Left cardiac atrium (tissue), 4 donors: Measurements from ENCODE around the gene SLC16A12. TPM values are rescaled to one million over a fixed set of nuclear protein-coding genes. Genes with fewer than 3 reads are reported as not detected.
A peak's percentile ranks its signal among the peaks of the same experiment; 100 is the strongest.

ENCODE experiments used
- ATAC-seq, 2 donors: fragments of 200-7000 bp; cut with Tn5 transposase; one replicate each; pipeline ENCODE4 v1.9.1; 2020; ENCODE audit warnings: mild to moderate bottlenecking in 2 of 2, moderate library complexity in 2 of 2
- DNase-seq: peaks from one replicate; pipeline ENCODE4 v3.0.0-alpha.2; 2020
- intact Hi-C, 2 donors: fragments of 100-400 bp; cut with DNase I; formaldehyde crosslinking; loops; one replicate each; pipeline versions ENCODE4 v1.14.1 to v1.15.1; 2022 to 2023
- total RNA-seq, 2 donors: library from RNA; stranded (reverse); fragmentation: NEBNext Ultra II Directional; extraction: Animal tissue kit (Norgen Biotek cat#: 25700); gene quantifications; one replicate each; pipeline ENCODE4 v1.2.1, GENCODE V29; 2021
- donor health status: DM: no; HTN: yes; CAD: no.
- donor health status: DM: no; HTN: yes; CAD: no; lungs with severe emphysema.
- donor health status: DM: yes; HTN: yes; CAD: no.
- donor health status: Dilated cardiomyopathy.

SLC16A12 gene
- total RNA-seq, 2 donors from 2014 or later: 2.3 to 6.2 TPM

DNA sequence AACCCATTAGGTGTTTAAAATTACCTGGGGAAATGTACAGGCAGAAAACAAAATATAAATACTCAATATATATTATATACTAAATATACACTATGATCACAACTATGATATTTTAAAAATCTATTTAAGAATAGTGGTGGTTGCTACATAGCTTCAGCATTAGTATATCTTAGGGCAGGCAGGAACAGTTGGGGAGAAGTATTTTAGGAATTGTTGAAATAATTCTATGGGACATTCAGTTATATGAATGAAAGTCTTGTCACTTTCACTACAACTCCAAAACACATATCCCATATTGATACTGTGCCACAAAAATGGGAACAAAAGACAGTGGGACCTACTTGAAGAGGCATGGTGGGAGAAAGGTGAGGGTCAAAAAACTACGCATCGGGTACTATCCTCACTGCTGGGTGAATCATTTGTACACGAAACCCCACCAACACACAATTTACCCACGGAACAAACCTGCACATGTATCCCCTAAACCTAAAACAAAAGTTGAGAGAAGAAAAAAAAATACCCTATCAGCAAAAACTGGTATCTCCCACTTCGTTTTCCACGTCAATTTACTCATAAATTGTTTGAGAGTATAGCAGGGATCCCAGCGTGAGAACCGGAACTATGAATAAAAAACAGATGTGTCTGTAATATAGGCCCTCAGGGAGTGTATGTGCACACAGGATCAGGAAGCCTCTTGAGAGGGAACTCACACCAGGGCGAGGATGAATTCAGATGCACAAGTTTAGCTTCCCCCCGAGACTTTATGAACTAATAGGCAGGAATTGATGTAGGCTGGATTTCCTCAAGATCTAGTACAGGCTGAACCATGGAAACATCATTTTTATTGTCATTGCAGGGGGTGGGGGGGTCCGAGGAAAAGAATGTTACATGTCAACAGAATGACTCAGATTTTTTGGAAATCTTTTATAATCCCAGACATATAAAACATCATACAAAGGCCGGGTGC lies 16.2 kb downstream of the SLC16A12 start:
- DNase-seq: peak; percentile 40
- ATAC-seq: peak in 1 of 2 donors; percentile 4
- intact Hi-C loops: loop anchor here in 1 of 2 donors (5.0 kb wide), 1 partner anchor 37 kb away; no protein-coding TSS in a partner anchor

DNA sequence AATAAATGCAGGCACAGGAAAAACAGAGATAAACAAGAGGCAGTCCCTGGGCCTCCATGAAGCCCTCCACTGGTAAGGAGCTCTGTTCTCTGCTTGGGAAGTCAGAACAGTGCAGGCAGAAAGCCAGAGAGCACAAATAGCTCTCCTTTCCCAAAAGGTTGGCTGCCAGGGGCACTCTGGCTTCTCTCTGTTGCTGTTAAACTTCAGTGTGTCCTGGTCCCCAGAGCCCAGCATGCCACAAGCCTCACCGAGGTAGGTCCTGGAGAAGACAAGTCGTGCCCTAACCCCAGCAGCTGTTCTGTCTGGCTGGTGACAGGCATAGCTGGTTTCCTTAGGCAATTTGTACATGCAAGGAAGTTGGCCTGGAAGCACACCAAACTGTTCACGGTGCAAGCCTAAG lies 17.3 kb downstream of the SLC16A12 start:
- DNase-seq (no peak), ATAC-seq (no peak)
- intact Hi-C loops: loop anchor here in 1 of 2 donors (5.0 kb wide), 1 partner anchor 36 kb away; no protein-coding TSS in a partner anchor

DNA sequence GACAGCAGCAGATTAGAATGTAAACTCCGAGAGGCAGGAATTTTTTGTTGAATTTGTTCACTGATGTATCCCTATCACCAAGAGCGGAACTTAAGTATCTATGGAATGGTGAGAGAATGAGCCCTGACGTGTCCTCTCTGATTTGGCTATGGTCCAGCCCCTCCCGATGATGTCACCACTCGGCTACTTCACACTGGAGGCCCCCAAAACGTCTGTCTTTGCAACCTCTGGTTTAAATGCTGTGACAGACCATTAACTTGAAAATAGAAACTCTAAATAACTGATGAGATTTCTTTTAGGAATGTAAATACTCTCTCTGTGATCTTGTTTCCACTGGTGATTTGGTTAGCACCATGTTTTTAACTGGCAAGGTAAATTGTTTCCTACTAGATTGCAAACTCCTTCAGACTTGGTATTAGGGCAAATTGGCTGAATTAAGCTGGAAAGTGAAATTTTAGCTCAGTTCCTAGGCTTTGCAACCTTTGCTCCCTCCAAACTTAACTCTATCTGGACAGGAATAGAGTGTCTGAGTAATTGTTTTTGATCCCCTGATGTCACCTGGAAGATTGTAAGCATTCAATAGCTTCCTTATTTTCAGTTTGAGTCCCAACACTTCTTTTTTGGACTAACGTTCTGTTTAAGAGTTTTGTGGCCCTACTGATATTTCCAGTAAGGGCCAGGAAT lies 19.1 kb downstream of the SLC16A12 start:
- ATAC-seq: peak; percentile 74 to 79
- peak; percentile 79 for DNase-seq
- intact Hi-C loops: loop anchor here in 1 of 2 donors (5.0 kb wide), 1 partner anchor 34 kb away; no protein-coding TSS in a partner anchor

DNA sequence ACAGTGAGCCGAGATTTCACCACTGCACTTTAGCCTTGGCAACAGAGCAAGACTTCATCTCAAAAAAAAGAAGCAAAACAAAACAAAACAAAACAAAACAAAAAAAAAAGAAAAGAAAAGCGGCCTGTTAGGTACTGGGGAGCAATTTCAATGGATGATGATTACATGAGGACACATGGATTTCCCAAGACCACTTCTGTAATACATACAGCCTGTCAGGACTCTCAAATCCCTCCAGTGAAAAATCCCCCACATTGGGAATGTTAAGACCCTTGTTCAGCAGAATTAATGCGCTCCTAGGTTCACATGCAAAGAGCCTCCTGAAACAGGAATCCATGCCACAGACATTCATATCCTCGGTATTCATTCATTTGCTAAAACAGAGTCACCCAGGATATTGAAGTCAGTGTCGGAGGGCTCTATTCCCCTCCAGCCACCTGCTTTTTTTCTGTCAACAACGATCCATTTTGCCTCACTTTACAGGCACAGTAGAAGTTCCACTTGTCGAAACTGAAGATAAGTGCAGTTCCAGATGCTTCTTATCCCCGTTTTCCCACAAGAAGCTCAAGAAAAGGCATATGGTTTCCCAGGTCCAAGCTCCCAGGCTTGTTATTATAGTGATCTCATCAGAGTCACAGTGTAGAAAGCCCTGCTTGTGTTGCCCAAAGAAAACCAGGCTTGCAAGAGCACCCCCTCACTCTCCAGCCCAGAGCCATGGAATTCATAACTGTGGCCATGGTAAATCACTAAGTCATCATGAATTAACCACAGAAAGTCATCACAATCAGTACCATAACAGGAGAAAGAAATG lies 20.2 kb downstream of the SLC16A12 start:
- intact Hi-C loops: loop anchor here in 1 of 2 donors (5.0 kb wide), 1 partner anchor 33 kb away; no protein-coding TSS in a partner anchor
- peak; percentile 47 for DNase-seq
- peak; percentile 86 to 94 for ATAC-seq

DNA sequence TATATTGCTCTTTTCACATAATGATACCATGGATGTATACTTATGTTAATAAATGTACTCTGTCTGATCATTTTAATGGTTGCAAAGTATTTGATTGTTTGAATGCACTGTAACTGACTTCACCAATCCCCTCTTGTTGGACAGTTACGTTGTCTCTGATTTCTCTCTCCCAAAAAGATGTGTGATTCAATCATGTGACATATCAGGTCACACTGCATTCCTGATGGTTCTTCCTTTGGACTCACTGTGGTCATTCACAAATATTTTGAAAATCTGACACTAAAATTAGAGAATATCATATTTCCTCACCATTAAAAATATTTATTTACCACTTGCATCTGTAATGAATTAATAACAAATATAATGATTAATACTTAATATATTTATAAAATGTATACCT lies 22.2 kb downstream of the SLC16A12 start:
- ATAC-seq (no peak), DNase-seq (no peak)
- intact Hi-C loops: no loop called here

DNA sequence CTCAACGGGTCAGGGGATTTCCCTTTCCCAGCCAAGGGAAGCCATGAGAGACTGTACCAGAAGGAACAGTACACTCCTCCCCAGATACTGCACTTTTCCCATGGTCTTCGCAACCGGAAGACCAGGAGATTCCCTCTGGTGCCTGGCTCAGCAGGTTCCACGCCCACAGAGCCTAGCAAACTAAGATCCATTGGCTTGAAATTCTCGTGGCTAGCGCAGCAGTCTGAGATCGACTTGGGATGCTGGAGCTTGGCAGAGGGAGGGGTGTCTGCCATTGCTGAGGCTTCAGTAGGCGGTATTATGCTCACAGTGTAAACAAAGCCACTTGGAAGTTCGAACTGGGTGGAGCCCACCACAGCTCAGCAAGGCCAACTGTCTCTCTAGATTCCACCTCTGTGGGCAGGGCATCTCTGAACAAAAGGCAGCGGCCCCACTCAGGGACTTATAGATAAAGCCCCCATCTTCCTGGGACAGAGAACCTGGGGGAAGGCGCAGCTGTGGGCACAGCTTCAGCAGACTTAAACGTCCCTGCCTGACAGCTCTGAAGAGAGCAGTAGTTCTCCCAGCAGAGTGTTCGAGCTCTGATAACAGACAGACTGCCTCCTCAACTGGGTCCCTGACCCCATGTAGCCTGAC lies 29.6 kb downstream of the SLC16A12 start:
- intact Hi-C loops: no loop called here
- DNase-seq: no peak
- peak in 1 of 2 donors; percentile 60 for ATAC-seq

DNA sequence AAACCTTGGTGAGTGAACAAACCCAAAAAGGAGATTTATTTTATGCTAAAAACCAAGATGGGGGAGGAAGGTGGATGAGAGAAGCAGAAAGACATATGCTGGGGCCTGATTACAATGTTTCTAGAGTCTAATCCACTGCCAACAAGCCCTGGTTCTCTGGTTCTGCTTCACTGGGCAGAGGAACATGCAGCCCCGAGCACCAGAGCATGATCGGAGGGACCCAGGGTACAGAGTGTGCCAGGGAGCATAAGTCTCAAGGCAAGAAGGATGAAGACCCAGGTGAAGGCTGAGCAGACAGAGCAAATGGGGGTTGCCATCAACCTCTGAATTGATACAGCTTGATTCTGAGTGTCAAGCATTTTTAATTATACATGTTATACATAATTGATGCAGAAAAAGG lies 30.7 kb downstream of the SLC16A12 start:
- intact Hi-C loops: no loop called here

DNA sequence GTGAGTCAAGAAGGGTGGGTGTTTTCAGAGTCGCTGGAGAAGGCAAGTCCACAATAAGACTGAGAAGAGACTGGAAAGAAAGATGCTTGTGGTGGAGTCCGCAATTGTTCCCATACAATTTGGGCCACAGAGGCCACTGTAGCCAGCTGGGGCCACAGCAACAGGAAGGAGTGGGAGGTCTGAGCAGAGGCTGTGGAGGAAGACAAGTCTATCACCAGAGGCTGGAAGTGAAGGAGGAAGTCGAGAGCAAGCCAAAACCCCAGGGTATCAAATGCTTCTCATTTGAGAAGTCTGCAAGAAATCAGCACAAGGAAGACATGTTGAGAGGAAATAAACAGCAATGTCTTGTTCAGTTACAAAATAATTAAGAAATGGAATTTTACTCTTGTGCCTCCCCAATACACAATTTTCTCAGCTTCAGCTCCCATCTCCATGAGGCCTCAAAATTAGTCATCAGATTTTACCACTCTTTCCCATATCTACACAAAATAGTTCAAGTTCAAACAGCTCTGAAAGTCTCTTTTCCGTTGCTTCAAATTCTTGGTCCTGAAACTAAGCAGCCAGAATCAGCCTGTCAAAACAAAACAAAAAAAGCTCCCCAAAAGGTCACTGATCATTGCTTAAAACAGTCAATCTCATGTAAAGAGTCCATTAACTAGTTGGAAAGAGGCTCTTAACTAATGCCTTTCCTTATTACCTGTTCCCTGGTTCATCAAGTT lies 31.6 kb downstream of the SLC16A12 start:
- ATAC-seq (peak in 1 of 2 donors; percentile 47), DNase-seq (no peak)
- intact Hi-C loops: no loop called here

More for the DNA sequence above, 30.7 kb downstream of the SLC16A12 start:
- ATAC-seq (no peak), DNase-seq (no peak)

DNA sequence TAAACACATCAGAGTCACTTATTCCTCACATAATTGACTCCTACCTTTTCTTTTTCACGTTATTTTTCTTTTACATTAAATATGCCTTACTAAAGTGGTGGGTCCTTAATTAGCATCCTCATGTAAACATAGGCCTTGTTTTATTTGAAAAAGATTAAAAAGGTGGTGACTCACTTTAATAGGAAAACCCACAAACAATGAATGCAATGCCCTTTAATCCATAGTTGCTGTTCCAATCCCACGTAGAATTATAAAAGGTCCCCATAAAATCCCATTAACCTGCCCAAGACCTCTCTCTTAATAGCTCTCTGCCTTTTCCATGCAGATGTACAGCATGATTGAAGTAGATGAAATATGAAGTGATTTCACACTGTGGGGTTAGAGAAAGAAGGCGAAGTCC lies 32.2 kb downstream of the SLC16A12 start:
- no peak for DNase-seq
- ATAC-seq: no peak

DNA sequence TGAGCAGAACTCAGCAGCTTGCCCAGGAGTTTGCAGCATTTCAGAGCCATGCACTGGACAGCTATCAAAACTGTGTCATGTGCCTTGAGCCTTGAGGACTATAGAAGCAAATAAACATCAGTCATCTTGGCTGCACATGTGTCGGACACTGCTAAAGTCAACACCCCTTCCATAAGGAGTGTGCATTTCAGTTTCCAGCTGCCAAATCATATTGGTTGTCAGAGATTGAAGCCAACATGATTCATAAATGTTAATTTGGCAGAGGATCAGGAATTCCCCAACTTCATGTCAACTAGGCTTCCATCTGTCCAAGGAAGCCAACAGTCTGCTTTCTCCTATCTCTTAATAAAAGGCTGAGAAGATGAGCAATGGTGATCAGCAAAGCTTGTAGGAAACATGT lies 32.8 kb downstream of the SLC16A12 start:
- DNase-seq (no peak), ATAC-seq (peak in 1 of 2 donors; percentile 66)
- intact Hi-C loops: no loop called here

More for the DNA sequence above, 32.2 kb downstream of the SLC16A12 start:
- intact Hi-C loops: no loop called here

DNA sequence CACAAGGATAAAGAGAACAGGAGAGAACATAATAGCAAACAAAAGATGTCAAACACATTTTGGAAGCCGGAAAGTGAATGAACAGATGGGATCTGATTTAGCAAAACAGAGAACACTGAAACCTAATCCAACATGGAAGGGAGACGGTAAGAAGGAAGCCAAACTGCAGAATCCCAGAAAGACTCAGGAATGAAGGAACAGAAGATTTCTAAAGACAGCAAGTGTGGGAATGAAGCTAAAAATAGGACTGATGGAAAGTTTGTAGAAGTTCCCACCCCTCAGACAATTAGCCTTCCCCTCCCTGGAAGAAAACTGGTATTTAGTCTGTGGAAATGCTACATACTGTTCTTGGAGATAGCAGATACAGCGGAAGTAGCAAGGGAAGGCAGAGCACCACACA lies 40.8 kb downstream of the SLC16A12 start:
- DNase-seq (no peak), ATAC-seq (peak; percentile 26 to 34)
- intact Hi-C loops: no loop called here

DNA sequence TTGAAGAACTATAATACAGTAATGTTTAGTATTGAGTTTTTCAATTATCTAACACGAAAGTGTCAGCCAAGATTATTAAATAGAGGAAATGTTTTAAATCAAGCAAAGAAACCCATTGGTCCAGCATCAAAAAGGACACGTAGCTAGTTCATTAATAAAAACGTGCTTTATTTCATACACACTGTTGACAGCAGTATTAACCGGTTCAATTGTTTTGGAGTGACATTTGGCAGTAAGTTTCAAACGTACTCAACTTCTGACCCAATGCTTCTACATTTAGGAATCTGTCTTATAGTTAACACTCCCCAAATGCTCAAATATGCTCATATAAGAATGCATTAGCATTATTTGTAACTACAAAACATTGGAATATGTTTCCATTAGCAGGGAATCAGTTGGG lies 41.3 kb downstream of the SLC16A12 start:
- intact Hi-C loops: no loop called here
- ATAC-seq (no peak), DNase-seq (no peak)

DNA sequence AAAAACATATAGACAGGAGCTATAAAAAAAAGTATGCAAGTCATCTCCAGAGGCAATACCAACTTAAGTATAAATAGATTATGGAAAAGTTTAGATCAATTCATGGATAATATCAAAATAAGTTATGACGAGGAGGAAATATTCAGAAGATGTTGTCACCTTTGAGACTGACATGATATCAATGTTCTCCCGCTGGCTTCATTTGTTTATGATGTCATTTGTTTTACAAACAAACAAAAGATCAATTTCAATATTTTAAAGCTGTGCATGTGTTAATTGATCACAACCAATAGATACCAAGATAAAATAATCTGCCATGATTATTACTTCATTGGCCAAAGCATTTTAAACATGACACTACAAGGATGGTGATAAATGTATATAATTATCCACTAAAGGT lies 43.5 kb downstream of the SLC16A12 start:
- ATAC-seq (no peak), DNase-seq (no peak)
- intact Hi-C loops: no loop called here

DNA sequence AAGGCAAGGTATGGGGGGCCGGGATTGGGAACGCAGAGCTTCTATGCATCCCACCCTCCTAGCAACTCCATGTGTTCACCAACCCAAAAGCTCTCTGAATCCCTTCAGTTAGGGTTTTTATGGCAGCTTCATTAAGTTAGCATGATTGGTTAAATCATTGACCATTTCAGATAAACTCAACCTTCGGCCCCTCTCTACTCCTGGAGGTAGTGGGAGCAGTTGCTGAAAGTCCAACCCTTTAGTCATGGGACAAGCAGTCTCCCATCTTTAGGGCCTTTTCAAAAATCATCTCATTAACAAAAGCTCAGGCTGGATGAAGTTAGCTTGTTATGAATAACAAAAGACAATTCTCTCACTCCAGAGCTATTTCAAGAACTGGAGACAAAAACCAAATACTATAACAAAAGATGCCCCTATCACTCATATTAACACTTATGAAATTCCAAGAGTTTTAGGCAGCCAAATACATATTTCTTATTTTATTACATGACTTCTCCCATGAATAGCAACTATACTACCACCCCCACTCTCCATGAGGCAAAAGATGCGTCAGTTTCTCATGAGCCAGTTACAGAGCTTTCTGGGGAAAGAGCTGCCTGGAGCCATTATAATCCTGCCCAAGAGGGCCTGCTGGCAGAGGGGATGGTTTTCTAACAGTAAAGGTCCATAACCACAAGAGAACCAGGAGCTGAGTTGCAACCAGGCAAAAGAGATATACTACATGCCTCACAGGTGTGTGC lies 44.6 kb downstream of the SLC16A12 start:
- ATAC-seq: no peak
- intact Hi-C loops: no loop called here
- no peak for DNase-seq

DNA sequence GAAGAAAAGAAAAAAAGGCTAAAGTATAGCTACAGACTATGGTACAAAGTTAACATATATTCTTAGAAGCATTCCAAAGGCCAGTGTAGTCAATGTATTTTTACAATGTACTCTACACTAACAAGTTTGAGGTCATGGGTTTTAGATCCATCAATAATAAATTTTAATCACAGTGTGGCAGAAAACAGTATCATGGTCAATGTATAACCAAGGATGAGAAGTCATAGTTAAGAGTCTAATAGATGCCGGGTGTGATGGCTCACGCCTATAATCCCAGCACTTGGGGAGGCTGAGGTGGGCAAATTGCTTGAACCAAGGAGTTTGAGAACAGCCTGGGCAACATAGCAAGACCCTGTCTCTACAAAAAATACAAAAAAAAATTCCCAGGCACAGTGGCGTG lies 53.1 kb downstream of the SLC16A12 start:
- intact Hi-C loops: loop anchor here in 1 of 2 donors (5.0 kb wide), 1 partner anchor 35 kb away; no protein-coding TSS in a partner anchor
- ATAC-seq: no peak
- no peak for DNase-seq

DNA sequence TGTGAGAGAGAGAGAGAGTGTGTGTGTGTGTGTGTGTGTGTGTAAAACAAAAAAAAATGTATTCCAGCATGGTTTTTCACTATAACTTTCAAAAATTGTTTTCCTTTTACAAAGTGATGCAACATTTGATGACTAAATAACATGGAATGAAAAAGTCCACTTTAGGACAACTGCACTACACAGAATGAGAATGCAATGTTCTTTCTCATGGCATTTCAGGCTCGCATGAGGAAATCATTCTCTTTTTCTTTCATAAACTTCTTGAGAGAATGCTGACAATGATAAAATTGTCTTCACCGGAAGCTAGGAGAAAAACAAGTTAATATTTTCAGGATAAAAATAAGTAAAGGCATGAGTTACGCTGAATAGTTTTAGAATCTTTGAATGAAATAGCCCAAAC lies 53.7 kb downstream of the SLC16A12 start:
- DNase-seq: no peak
- ATAC-seq: peak; percentile 60
- intact Hi-C loops: loop anchor here in 1 of 2 donors (5.0 kb wide), 1 partner anchor 36 kb away; no protein-coding TSS in a partner anchor
